Measurements from ENCODE around the gene MRPL52. TPM values are rescaled to one million over a fixed set of nuclear protein-coding genes. Genes with fewer than 3 reads are reported as not detected.
A peak's percentile ranks its signal among the peaks of the same experiment; 100 is the strongest.

Gene MRPL52
- total and polyA plus RNA-seq, 2 of the 13 experiments (the other 11 are each of a cell fraction or from before 2014, with no cell fraction given): 118 to 329 TPM

DNA sequence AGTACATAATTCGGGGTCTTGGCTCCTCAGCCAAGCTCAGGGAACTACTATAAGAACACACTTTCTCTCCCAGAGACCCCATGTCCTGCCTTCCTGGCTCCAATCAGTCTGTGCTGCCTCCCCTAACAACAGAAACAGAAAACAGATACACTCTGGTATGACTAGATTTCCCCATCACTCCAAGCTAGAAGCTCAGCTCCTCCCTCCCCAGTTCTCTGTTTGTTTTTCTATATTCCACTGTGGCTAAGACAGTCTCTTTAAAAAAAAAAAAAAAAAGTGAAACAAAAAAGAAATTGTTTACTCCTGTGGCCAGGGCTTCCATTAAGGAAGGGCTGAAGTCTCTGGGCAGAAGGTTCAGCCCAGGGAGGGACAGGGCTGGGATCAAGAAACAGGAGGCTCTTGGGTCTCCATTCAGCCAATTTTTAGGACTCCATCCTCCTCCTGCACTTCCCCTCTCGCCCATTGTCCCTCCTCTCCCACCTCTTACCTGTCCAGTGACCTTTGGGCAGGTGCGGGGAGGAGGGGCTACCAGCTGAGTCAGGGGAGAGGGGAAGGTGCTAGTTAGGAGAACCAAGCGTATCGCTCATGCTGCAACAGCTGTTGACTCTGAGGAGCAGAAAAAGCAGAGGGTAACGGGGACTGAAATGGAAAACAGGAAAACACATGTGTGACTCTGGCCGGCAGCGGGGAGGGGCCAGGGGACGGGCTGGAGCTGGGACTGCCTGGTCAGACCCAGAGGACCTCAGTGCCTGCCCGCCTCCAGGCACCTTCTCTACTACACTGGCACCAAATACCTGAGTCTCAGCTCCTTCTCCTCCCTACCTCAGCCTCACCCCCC lies 10.3 kb upstream of the MRPL52 start (continued):
- TF ChIP-seq, protein P1, sequence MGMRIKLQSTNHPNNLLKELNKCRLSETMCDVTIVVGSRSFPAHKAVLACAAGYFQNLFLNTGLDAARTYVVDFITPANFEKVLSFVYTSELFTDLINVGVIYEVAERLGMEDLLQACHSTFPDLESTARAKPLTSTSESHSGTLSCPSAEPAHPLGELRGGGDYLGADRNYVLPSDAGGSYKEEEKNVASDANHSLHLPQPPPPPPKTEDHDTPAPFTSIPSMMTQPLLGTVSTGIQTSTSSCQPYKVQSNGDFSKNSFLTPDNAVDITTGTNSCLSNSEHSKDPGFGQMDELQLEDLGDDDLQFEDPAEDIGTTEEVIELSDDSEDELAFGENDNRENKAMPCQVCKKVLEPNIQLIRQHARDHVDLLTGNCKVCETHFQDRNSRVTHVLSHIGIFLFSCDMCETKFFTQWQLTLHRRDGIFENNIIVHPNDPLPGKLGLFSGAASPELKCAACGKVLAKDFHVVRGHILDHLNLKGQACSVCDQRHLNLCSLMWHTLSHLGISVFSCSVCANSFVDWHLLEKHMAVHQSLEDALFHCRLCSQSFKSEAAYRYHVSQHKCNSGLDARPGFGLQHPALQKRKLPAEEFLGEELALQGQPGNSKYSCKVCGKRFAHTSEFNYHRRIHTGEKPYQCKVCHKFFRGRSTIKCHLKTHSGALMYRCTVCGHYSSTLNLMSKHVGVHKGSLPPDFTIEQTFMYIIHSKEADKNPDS (CRISPR knock-in tag; IDR thresholded peaks at IDR 0.05): no peak
- TF ChIP-seq KDM6A (CRISPR knock-in tag; IDR thresholded peaks at IDR 0.05; ENCODE audit: low read depth) (no peak), ZNF724P (CRISPR knock-in tag; IDR thresholded peaks at IDR 0.05; ENCODE audit: borderline replicate concordance) (peak; percentile 65; the same call in 1 of the 2 replicates), HDAC6 (IDR thresholded peaks at IDR 0.05; ENCODE audit: low read depth, low read length) (no peak), GRHL1 (CRISPR knock-in tag; conservative IDR thresholded peaks at IDR 0.05) (no peak), NBN (conservative IDR thresholded peaks at IDR 0.05) (no peak), KDM3A (CRISPR knock-in tag; IDR thresholded peaks at IDR 0.05; ENCODE audit: low read depth) (0 out of 2 replicates have a peak, but pooled peaks have one; percentile 42), ZNF484 (CRISPR knock-in tag; IDR thresholded peaks at IDR 0.05; ENCODE audit: borderline replicate concordance, low read depth) (no peak), ZNF101 (CRISPR knock-in tag; IDR thresholded peaks at IDR 0.05; ENCODE audit: borderline replicate concordance, low read depth) (no peak), PHF20 (CRISPR knock-in tag; IDR thresholded peaks at IDR 0.05) (0 out of 2 replicates have a peak, but pooled peaks have one; percentile 44), ZNF350 (CRISPR knock-in tag; IDR thresholded peaks at IDR 0.05; ENCODE audit: borderline replicate concordance, low read depth) (peak; percentile 50; the same call in 1 of the 2 replicates), ZFY (CRISPR knock-in tag; IDR thresholded peaks at IDR 0.05) (0 out of 2 replicates have a peak, but pooled peaks have one; percentile 8), ZMAT5 (CRISPR knock-in tag; IDR thresholded peaks at IDR 0.05; ENCODE audit: borderline replicate concordance, low read depth) (no peak; the same call in 1 of the 2 replicates), ZNF660 (CRISPR knock-in tag; IDR thresholded peaks at IDR 0.05; ENCODE audit: borderline replicate concordance, low read depth) (no peak), ZFP41 (CRISPR knock-in tag; IDR thresholded peaks at IDR 0.05; ENCODE audit: borderline replicate concordance) (no peak), ZNF747 (CRISPR knock-in tag; IDR thresholded peaks at IDR 0.05; ENCODE audit: borderline replicate concordance) (no peak), ZNF766 (CRISPR knock-in tag; IDR thresholded peaks at IDR 0.05; ENCODE audit: borderline replicate concordance) (no peak), CCAR2 (optimal IDR thresholded peaks at IDR 0.05; ENCODE audit: low read depth, low read length) (peak; percentile 44), MLLT10 (CRISPR knock-in tag; IDR thresholded peaks at IDR 0.05) (no peak), BORCS8-MEF2B (CRISPR knock-in tag; IDR thresholded peaks at IDR 0.05) (peak; percentile 67; the same call in 1 of the 2 replicates), ZFYVE20 (CRISPR knock-in tag; IDR thresholded peaks at IDR 0.05; ENCODE audit: borderline replicate concordance, low read depth) (no peak), KDM2A (CRISPR knock-in tag; IDR thresholded peaks at IDR 0.05; ENCODE audit: borderline replicate concordance, low read depth) (peak; percentile 48; the same call in 1 of the 2 replicates)
- TF ChIP-seq, protein P2, sequence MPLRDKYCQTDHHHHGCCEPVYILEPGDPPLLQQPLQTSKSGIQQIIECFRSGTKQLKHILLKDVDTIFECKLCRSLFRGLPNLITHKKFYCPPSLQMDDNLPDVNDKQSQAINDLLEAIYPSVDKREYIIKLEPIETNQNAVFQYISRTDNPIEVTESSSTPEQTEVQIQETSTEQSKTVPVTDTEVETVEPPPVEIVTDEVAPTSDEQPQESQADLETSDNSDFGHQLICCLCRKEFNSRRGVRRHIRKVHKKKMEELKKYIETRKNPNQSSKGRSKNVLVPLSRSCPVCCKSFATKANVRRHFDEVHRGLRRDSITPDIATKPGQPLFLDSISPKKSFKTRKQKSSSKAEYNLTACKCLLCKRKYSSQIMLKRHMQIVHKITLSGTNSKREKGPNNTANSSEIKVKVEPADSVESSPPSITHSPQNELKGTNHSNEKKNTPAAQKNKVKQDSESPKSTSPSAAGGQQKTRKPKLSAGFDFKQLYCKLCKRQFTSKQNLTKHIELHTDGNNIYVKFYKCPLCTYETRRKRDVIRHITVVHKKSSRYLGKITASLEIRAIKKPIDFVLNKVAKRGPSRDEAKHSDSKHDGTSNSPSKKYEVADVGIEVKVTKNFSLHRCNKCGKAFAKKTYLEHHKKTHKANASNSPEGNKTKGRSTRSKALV (CRISPR knock-in tag; IDR thresholded peaks at IDR 0.05): no peak

All from HepG2 (cell line).